Neural progenitor cell (in vitro differentiated cells): Measurements from ENCODE around the gene MSRB2. TPM values are rescaled to one million over a fixed set of nuclear protein-coding genes. Genes with fewer than 3 reads are reported as not detected.

ENCODE experiments used
- DNase-seq: peaks from one replicate; pipeline ENCODE4 v3.0.0-alpha.2; 2016; ENCODE audit warnings: low spot score
- H2AFZ ChIP-seq: fragments of 200-600 bp; sonication (generic); replicated peaks from 2 replicates; pipeline ENCODE4 v1.6.1; 2016; ENCODE audit warnings: antibody characterized with exemption
- H3F3A ChIP-seq: fragments of 200-600 bp; sonication (generic); 2 replicates; pipeline ENCODE4 v1.6.1; 2016; ENCODE audit warnings: antibody characterized with exemption, low read depth
- H3K27ac ChIP-seq: fragments of 200-600 bp; sonication (generic); 2 replicates; pipeline ENCODE4 v1.5.1; 2016; ENCODE audit warnings: mild to moderate bottlenecking
- H3K27me3 ChIP-seq: fragments of 200-600 bp; sonication (generic); 2 replicates; pipeline ENCODE4 v1.6.1; 2016; ENCODE audit warnings: mild to moderate bottlenecking, moderate library complexity
- H3K36me3 ChIP-seq: fragments of 200-600 bp; sonication (generic); 2 replicates; pipeline ENCODE4 v1.5.1; 2016
- H3K4me1 ChIP-seq: fragments of 200-600 bp; sonication (generic); 2 replicates; pipeline ENCODE4 v1.6.1; 2016; ENCODE audit warnings: mixed run types
- H3K4me2 ChIP-seq: fragments of 200-600 bp; sonication (generic); 2 replicates; pipeline ENCODE4 v1.6.1; 2016
- H3K4me3 ChIP-seq: fragments of 200-600 bp; sonication (generic); 2 replicates; pipeline ENCODE4 v1.5.1; 2016
- H3K79me2 ChIP-seq: fragments of 200-600 bp; sonication (generic); 2 replicates; pipeline ENCODE4 v1.6.1; 2016; ENCODE audit warnings: low read depth
- H3K9ac ChIP-seq: fragments of 200-600 bp; sonication (generic); 2 replicates; pipeline ENCODE4 v1.6.1; 2016
- H3K9me3 ChIP-seq: fragments of 200-600 bp; sonication (generic); 2 replicates; pipeline ENCODE4 v1.5.1; 2016; ENCODE audit warnings: low read depth
- H4K20me1 ChIP-seq: fragments of 200-600 bp; sonication (generic); 2 replicates; pipeline ENCODE4 v1.6.1; 2016; ENCODE audit warnings: low read depth
- H3K27ac Mint-ChIP-seq: 3 replicates; pipeline ENCODE4 v1.8.0; 2021; ENCODE audit warnings: mixed read lengths
- H3K27me3 Mint-ChIP-seq: 2 replicates; pipeline ENCODE4 v1.8.0; 2022; ENCODE audit warnings: low read depth, mild to moderate bottlenecking, inconsistent platforms, moderate library complexity, mixed read lengths; ENCODE audit not compliant: insufficient read depth
- H3K36me3 Mint-ChIP-seq: 3 replicates; pipeline ENCODE4 v1.8.0; 2021; ENCODE audit warnings: mixed read lengths
- H3K4me1 Mint-ChIP-seq: 3 replicates; pipeline ENCODE4 v1.8.0; 2021; ENCODE audit warnings: mixed read lengths
- H3K4me3 Mint-ChIP-seq: 3 replicates; pipeline ENCODE4 v1.8.0; 2021; ENCODE audit warnings: mild to moderate bottlenecking, moderate library complexity, mixed read lengths
- H3K9me3 Mint-ChIP-seq: 3 replicates; pipeline ENCODE4 v1.8.0; 2020; ENCODE audit warnings: mixed read lengths
- CTCF ChIP-seq: fragments of 200-600 bp; sonication (generic); IDR thresholded peaks from 2 replicates; pipeline ENCODE4 v1.5.1; 2017; ENCODE audit warnings: antibody characterized with exemption, mild to moderate bottlenecking
- EZH2 ChIP-seq: fragments of 200-600 bp; sonication (generic); IDR thresholded peaks from 2 replicates; pipeline ENCODE4 v1.6.1; 2017; ENCODE audit warnings: antibody characterized with exemption, mild to moderate bottlenecking, moderate library complexity
- EZH2phosphoT487 ChIP-seq: fragments of 200-600 bp; sonication (generic); IDR thresholded peaks from 2 replicates; pipeline ENCODE4 v1.6.1; 2017; ENCODE audit warnings: antibody characterized with exemption
- total RNA-seq: library from RNA; depleted of rRNA; stranded (reverse); fragments of >200 nt; gene quantifications from 2 replicates; pipeline ENCODE4 v1.2.3, GENCODE V29; 2015; ENCODE audit warnings: low replicate concordance

MSRB2 gene
- total RNA-seq, 1 donor from 2014 or later: 15.2 TPM

DNA sequence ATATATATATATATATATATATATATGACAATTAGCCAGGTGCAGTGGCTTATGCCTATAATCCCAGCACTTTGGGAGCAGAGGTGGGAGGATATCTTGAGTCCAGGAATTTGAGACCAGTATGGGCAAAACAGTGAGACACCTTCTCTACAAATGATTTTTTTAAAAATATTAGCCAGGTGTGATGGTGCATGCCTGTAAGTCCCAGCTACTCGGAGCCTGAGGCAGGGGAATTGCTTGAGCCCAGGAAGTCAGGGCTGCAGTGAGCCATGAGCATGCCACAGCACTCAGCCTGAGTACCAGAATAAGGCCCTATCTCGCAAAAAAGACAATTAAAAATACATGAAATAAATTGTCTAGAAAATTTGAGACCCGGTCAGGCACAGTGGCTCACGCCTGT, 47.2 kb upstream of the MSRB2 start:
- H2AFZ ChIP-seq: no peak overlapping the region
- H3K27me3 ChIP-seq: no peaks in the 10 kb centered on the region
- no peak overlapping the region for H3K27ac Mint-ChIP-seq
- no peaks in the 10 kb centered on the region for H3K79me2 ChIP-seq
- TF ChIP-seq CTCF (no peak), EZH2phosphoT487 (no peak), EZH2 (no peak)
- no peak overlapping the region for H3K9ac ChIP-seq
- no peak for DNase-seq
- peaks cover 21% of the 10 kb centered on the region for H3K4me1 Mint-ChIP-seq
- H3K4me2 ChIP-seq: no peak overlapping the region
- H3K36me3 ChIP-seq: no peaks in the 10 kb centered on the region
- H3K36me3 Mint-ChIP-seq: no peaks in the 10 kb centered on the region
- no peaks in the 10 kb centered on the region for H3F3A ChIP-seq
- H3K27me3 Mint-ChIP-seq: peaks cover 2% of the 10 kb centered on the region
- no peaks in the 10 kb centered on the region for H4K20me1 ChIP-seq
- peaks cover 2% of the 10 kb centered on the region for H3K9me3 Mint-ChIP-seq
- no peak overlapping the region for H3K4me3 ChIP-seq
- no peaks in the 10 kb centered on the region for H3K9me3 ChIP-seq
- H3K4me1 ChIP-seq: no peaks in the 10 kb centered on the region
- no peak overlapping the region for H3K27ac ChIP-seq
- H3K4me3 Mint-ChIP-seq: no peak overlapping the region

DNA sequence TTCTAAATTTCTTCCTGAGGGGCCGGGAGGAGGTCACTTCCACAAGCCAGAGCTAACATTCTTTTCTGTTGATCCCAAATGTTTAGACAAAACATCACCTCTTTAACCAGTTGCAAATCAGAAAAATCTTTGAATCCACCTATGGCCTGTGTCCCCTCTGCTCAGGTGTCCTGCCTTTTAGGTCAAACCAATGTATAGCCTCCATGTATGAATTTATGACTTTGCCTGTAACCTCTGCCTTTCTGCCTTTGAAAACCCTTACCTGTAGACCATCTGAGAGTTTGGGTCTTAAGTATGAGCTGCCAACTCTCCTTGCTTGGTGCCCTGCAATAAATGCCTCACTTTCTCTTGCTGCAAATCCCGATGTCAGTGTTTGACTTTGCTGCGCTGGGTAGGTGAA, 44.1 kb upstream of the MSRB2 start:
- Mint-ChIP-seq H3K4me3 (no peak overlapping the region), H3K27ac (no peak overlapping the region), H3K27me3 (peaks cover 2% of the 10 kb centered on the region), H3K4me1 (peaks cover 42% of the 10 kb centered on the region), H3K9me3 (peaks cover 2% of the 10 kb centered on the region), H3K36me3 (no peaks in the 10 kb centered on the region)
- Histone ChIP-seq H3K27me3 (no peaks in the 10 kb centered on the region), H4K20me1 (no peaks in the 10 kb centered on the region), H2AFZ (no peak overlapping the region), H3K27ac (no peak overlapping the region), H3K4me3 (no peak overlapping the region), H3K4me1 (peaks cover 20% of the 10 kb centered on the region), H3K4me2 (no peak overlapping the region), H3K36me3 (no peaks in the 10 kb centered on the region), H3F3A (peaks cover 17% of the 10 kb centered on the region), H3K79me2 (no peaks in the 10 kb centered on the region), H3K9me3 (no peaks in the 10 kb centered on the region), H3K9ac (no peak overlapping the region)
- DNase-seq: no peak
- TF ChIP-seq EZH2phosphoT487 (no peak), CTCF (no peak), EZH2 (no peak)

GRCh38 chr10:23051855-23052331, 43.5 kb upstream of the MSRB2 start:
- no peaks in the 10 kb centered on the region for H3K36me3 Mint-ChIP-seq
- H3K9me3 ChIP-seq: no peaks in the 10 kb centered on the region
- H3K27ac Mint-ChIP-seq: no peak overlapping the region
- H3K4me1 ChIP-seq: peaks cover 23% of the 10 kb centered on the region
- H4K20me1 ChIP-seq: no peaks in the 10 kb centered on the region
- no peak overlapping the region for H3K4me3 ChIP-seq
- no peak overlapping the region for H3K4me3 Mint-ChIP-seq
- peaks cover 2% of the 10 kb centered on the region for H3K27me3 Mint-ChIP-seq
- no peak overlapping the region for H2AFZ ChIP-seq
- H3K27ac ChIP-seq: no peak overlapping the region
- no peaks in the 10 kb centered on the region for H3K36me3 ChIP-seq
- peaks cover 46% of the 10 kb centered on the region for H3K4me1 Mint-ChIP-seq
- DNase-seq: no peak
- no peak for TF ChIP-seq EZH2
- TF ChIP-seq EZH2phosphoT487: no peak
- TF ChIP-seq CTCF: no peak
- H3F3A ChIP-seq: peaks cover 18% of the 10 kb centered on the region
- no peak overlapping the region for H3K9ac ChIP-seq
- H3K79me2 ChIP-seq: no peaks in the 10 kb centered on the region
- H3K9me3 Mint-ChIP-seq: peaks cover 2% of the 10 kb centered on the region
- H3K4me2 ChIP-seq: no peak overlapping the region
- no peaks in the 10 kb centered on the region for H3K27me3 ChIP-seq
